Measurements from ENCODE around the gene SULF2. TPM values are rescaled to one million over a fixed set of nuclear protein-coding genes. Genes with fewer than 3 reads are reported as not detected.
A peak's percentile ranks its signal among the peaks of the same experiment; 100 is the strongest.

The SULF2 gene
- total and polyA plus RNA-seq, 8 donors, result 11.3 to 42.0 (median 15.8) TPM

DNA sequence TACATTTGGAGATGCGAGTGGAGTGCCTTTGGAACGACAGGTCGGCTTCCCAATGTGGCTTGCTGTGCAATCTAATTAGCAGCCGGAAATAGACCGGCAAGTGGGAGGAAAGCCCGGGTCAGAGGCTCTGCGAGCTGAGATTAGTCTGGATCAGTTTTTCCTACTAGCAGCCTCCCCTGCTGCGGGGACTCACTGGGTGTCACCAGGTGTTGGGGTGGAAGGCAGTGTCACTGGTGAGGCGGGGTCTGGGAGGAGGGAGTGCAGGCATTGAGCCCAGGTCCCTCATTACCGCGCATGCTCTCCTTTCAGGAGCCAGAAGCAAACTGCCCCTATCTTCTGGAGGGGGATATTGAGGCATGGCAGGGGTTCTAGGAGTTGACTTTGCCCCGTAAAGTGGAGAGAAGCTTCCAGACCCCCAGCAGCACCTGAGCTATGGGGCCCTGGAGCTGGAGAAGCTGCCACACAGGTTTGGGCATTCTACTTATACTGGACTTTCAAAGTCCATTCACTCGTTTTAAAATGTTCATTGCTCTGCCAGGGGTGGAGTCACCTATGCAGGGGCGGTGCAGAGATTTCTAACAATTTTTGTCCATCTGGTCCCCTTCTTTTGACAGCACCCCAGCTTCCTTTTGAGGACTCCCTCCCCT is 11.0 kb downstream of the SULF2 start:
- Histone ChIP-seq H3K27me3 (peaks cover 0 to 17% of the 10 kb centered on the region in 2 donors), H3K27ac (no peak overlapping the region), H3K9me3 (peaks cover 0 to 2% of the 10 kb centered on the region in 2 donors), H3K4me1 (peaks cover 0 to 11% of the 10 kb centered on the region in 2 donors), H3K4me3 (no peak overlapping the region), H3K36me3 (no peaks in the 10 kb centered on the region)
- intact Hi-C loops (cut with DNase I), result no loop called here
- no peak for ATAC-seq
- TF ChIP-seq, protein P1, sequence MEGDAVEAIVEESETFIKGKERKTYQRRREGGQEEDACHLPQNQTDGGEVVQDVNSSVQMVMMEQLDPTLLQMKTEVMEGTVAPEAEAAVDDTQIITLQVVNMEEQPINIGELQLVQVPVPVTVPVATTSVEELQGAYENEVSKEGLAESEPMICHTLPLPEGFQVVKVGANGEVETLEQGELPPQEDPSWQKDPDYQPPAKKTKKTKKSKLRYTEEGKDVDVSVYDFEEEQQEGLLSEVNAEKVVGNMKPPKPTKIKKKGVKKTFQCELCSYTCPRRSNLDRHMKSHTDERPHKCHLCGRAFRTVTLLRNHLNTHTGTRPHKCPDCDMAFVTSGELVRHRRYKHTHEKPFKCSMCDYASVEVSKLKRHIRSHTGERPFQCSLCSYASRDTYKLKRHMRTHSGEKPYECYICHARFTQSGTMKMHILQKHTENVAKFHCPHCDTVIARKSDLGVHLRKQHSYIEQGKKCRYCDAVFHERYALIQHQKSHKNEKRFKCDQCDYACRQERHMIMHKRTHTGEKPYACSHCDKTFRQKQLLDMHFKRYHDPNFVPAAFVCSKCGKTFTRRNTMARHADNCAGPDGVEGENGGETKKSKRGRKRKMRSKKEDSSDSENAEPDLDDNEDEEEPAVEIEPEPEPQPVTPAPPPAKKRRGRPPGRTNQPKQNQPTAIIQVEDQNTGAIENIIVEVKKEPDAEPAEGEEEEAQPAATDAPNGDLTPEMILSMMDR (IDR thresholded peaks at IDR 0.05), result no peak
- no peak for DNase-seq

DNA sequence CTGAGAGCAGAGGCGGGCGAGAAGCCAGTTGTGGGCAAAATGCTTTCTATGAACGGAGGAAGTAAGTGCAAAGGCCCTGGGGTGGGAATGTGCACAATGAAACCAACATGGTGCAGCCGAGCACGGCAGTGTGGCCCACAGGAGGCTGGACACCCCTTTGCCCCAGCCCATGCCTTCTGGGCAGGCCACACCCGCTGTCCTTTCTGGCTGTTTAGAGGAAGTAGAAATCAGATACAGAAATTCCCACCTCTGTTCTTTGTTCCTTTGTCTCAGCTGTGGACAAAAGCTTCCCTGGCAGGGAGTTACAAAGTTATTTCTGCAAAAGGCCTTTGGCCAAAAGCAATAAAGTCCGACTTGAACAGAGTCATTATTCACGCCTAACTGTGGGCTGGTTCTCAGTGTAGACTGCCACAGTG is 11.9 kb downstream of the SULF2 start:
- H3K9me3 ChIP-seq, result peaks cover 0 to 2% of the 10 kb centered on the region in 2 donors
- H3K4me3 ChIP-seq, result no peak overlapping the region
- H3K36me3 ChIP-seq, result no peaks in the 10 kb centered on the region
- intact Hi-C loops (cut with DNase I), result no loop called here
- ATAC-seq (peak; percentile 21), DNase-seq (no peak)
- TF ChIP-seq, protein P1 (IDR thresholded peaks at IDR 0.05), result no peak
- H3K27me3 ChIP-seq, result peaks cover 0 to 17% of the 10 kb centered on the region in 2 donors
- no peak overlapping the region for H3K27ac ChIP-seq
- H3K4me1 ChIP-seq, result peaks cover 0 to 17% of the 10 kb centered on the region in 2 donors

DNA sequence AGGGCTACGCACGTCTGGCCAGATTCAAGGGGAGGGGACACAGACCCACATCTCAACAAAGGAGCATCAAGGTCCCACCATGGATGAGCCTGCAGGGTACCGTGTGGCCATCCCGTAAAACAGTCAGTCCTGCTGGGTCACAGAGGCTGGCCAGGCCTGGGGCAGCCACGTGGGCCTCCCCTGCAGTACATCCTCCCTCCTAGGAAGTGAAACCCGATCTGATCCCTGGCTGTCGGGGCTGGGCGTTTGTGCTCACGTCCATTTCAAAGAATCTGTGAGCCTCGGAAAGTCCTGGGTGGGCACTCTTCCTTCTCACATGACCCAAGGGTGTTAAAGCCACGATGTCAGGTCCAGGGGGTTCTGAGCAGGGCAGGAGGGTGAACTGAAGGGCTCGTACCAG is 14.3 kb downstream of the SULF2 start:
- H3K4me1 ChIP-seq, result peaks cover 0 to 22% of the 10 kb centered on the region in 2 donors
- ATAC-seq, result peak; percentile 46

DNA sequence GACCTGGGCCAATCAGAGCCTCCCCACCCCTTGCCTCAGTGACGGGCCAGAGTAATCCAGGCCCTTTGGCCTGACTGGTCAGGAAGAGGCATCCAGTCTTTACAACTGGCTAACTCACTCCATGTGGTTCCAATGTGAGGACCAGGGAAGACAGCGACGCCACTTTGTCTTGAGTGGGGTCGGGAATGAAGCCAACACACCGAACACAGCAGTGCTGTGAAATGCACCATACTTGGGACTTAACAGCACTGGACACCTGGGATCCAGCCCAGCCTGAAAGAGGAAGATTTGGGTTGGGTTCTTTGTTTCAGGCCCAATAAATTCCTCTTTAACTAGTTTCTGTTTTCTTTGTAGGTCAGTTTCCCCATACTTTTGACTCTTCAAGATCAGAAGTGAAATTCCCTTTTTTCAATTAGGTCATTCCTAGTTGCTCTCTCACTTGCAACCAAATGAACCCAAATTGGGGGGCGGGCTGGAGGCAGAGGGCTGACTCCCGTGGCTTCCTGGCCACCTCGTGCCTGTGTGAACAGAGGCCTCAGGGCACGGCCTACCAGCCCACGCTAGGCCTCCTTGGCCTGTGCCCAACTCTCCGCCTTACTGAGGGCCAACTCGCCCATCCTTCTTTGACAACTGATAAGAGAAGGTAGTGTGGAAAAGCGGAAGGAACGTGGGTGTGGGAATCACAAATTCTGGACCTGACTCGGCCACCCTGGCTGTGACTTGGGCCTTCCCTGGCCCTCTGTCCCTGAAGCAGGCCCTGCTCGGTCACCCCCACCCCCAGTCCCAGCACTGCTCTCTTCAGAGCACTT is 17.1 kb downstream of the SULF2 start:
- DNase-seq, result peak in 1 of 4 donors; percentile 66
- ATAC-seq, result peak; percentile 63
- Histone ChIP-seq H3K27ac (no peak overlapping the region), H3K9me3 (peaks cover 0 to 2% of the 10 kb centered on the region in 2 donors), H3K27me3 (peaks cover 0 to 14% of the 10 kb centered on the region in 2 donors), H3K36me3 (no peaks in the 10 kb centered on the region), H3K4me3 (no peak overlapping the region), H3K4me1 (peaks cover 0 to 24% of the 10 kb centered on the region in 2 donors)
- intact Hi-C loops (cut with DNase I), result no loop called here
- TF ChIP-seq, protein P1 (IDR thresholded peaks at IDR 0.05), result no peak

More for the DNA sequence above, 14.3 kb downstream of the SULF2 start:
- H3K36me3 ChIP-seq, result no peaks in the 10 kb centered on the region
- peak in 1 of 4 donors; percentile 48 for DNase-seq
- intact Hi-C loops (cut with DNase I), result no loop called here
- H3K27ac ChIP-seq, result no peak overlapping the region
- TF ChIP-seq, protein P1 (IDR thresholded peaks at IDR 0.05), result no peak
- H3K9me3 ChIP-seq, result peaks cover 0 to 2% of the 10 kb centered on the region in 2 donors
- no peak overlapping the region for H3K4me3 ChIP-seq
- H3K27me3 ChIP-seq, result peaks cover 0 to 17% of the 10 kb centered on the region in 2 donors

Measured in left lung (tissue), 10 donors.